HepG2 (cell line): ENCODE data around the gene TBCD. TPM values are rescaled to one million over a fixed set of nuclear protein-coding genes. Genes with fewer than 3 reads are reported as not detected.

Experiments used
- ATAD3A ChIP-seq: sonication (generic); formaldehyde crosslinking; IDR thresholded peaks from 2 replicates; pipeline ENCODE4 v1.4.0; 2020; ENCODE audit warnings: missing genetic modification reagents
- CREM ChIP-seq, 2 experiments: sonication (generic) in 1 of 2; formaldehyde crosslinking in 1 of 2; IDR thresholded peaks; 2 replicates each; pipeline versions ENCODE4 v1.4.0 to v1.6.1; 2016 to 2020; ENCODE audit warnings: antibody characterized with exemption in 1 of 2, mild to moderate bottlenecking in 1 of 2, missing genetic modification reagents in 1 of 2
- GPBP1L1 ChIP-seq: sonication (generic); formaldehyde crosslinking; IDR thresholded peaks from 2 replicates; pipeline ENCODE4 v1.5.0; 2020; ENCODE audit warnings: mild to moderate bottlenecking, missing genetic modification reagents
- MEIS1 ChIP-seq: sonication (generic); formaldehyde crosslinking; IDR thresholded peaks from 2 replicates; pipeline ENCODE4 v1.9.0; 2021; ENCODE audit warnings: mild to moderate bottlenecking, missing genetic modification reagents, moderate library complexity, borderline replicate concordance
- PAX8 ChIP-seq: sonication (generic); formaldehyde crosslinking; IDR thresholded peaks from 2 replicates; pipeline ENCODE4 v1.8.0; 2022; ENCODE audit warnings: mild to moderate bottlenecking, missing genetic modification reagents, borderline replicate concordance
- SPEN ChIP-seq: sonication (generic); formaldehyde crosslinking; IDR thresholded peaks from 2 replicates; pipeline ENCODE4 v1.5.1; 2020; ENCODE audit warnings: low read depth, mild to moderate bottlenecking, missing genetic modification reagents
- ZFAT ChIP-seq: sonication (generic); formaldehyde crosslinking; conservative IDR thresholded peaks from 2 replicates; pipeline ENCODE4 v1.8.1; 2023; ENCODE audit warnings: missing genetic modification reagents, inconsistent platforms
- ZMYM3 ChIP-seq: sonication (generic); formaldehyde crosslinking; IDR thresholded peaks from 2 replicates; pipeline ENCODE4 v1.5.1; 2020; ENCODE audit warnings: mild to moderate bottlenecking, missing genetic modification reagents
- ZNF136 ChIP-seq: sonication (generic); formaldehyde crosslinking; IDR thresholded peaks from 2 replicates; pipeline ENCODE4 v1.8.1; 2022; ENCODE audit warnings: low read depth, mild to moderate bottlenecking, moderate library complexity, missing genetic modification reagents
- ZNF264 ChIP-seq: sonication (generic); formaldehyde crosslinking; IDR thresholded peaks from 2 replicates; pipeline ENCODE4 v1.4.0; 2020; ENCODE audit warnings: missing genetic modification reagents
- ZNF280D ChIP-seq: sonication (generic); formaldehyde crosslinking; IDR thresholded peaks from 2 replicates; pipeline ENCODE4 v1.5.1; 2020; ENCODE audit warnings: mild to moderate bottlenecking, missing genetic modification reagents
- ZNF33A ChIP-seq: sonication (generic); formaldehyde crosslinking; IDR thresholded peaks from 2 replicates; pipeline ENCODE4 v1.5.1; 2020; ENCODE audit warnings: missing genetic modification reagents, mild to moderate bottlenecking, moderate library complexity, borderline replicate concordance
- ZNF597 ChIP-seq: sonication (generic); formaldehyde crosslinking; IDR thresholded peaks from 2 replicates; pipeline ENCODE4 v1.5.0; 2020; ENCODE audit warnings: missing genetic modification reagents
- ZNF75D ChIP-seq: sonication (generic); formaldehyde crosslinking; IDR thresholded peaks from 2 replicates; pipeline ENCODE4 v1.8.1; 2023; ENCODE audit warnings: missing genetic modification reagents, mild to moderate bottlenecking, borderline replicate concordance
- polyA plus RNA-seq, 8 experiments: library from polyadenylated mRNA; depleted of rRNA in 3 of 8; stranded (reverse) in 7 of 8; unstranded in 1 of 8; fragments of >200 nt; fragmentation: Illumina TruSeq in 4 of 8; extraction: Trizol in 4 of 8; gene quantifications; 2 replicates each; pipeline versions ENCODE4 v1.2.1 to v1.2.3, GENCODE V29; 2011 to 2016; ENCODE audit warnings: low read depth in 4 of 8, missing spikeins in 1 of 8, mixed read lengths in 1 of 8; ENCODE audit not compliant: insufficient read depth in 1 of 8
- total RNA-seq, 5 experiments: library from RNA; depleted of rRNA; stranded (reverse); fragments of >200 nt; fragmentation: Illumina TruSeq; extraction: Trizol; gene quantifications; 2 replicates each; pipeline ENCODE4 v1.2.3, GENCODE V29; 2016; ENCODE audit warnings: low read depth in 1 of 5
- TF ChIP-seq, protein P1 (sequence below): sonication (generic); formaldehyde crosslinking; IDR thresholded peaks from 2 replicates; pipeline ENCODE4 v1.8.0; 2022; ENCODE audit warnings: mild to moderate bottlenecking, missing genetic modification reagents
- TF ChIP-seq, protein P2 (sequence below): sonication (generic); formaldehyde crosslinking; conservative IDR thresholded peaks from 2 replicates; pipeline ENCODE4 v1.8.0; 2022; ENCODE audit warnings: mild to moderate bottlenecking, moderate library complexity, missing genetic modification reagents
- TF ChIP-seq, protein P3 (sequence below): sonication (generic); formaldehyde crosslinking; IDR thresholded peaks from 2 replicates; pipeline ENCODE4 v1.4.0; 2020; ENCODE audit warnings: mild to moderate bottlenecking, missing genetic modification reagents

Gene TBCD
- total and polyA plus RNA-seq, 2 of the 13 experiments (the other 11 are each of a cell fraction or from before 2014, with no cell fraction given): 33.9 to 54.8 TPM

- TF ChIP-seq SPEN (CRISPR knock-in tag) (peak; percentile 40; the same call in 1 of the 2 replicates), CREM (IDR thresholded peaks at IDR 0.05) (no peak), CREM (CRISPR knock-in tag; IDR thresholded peaks at IDR 0.05) (no peak), GPBP1L1 (CRISPR knock-in tag) (no peak), ZNF597 (CRISPR knock-in tag) (no peak), ZNF280D (CRISPR knock-in tag) (0 out of 2 replicates have a peak, but pooled peaks have one; percentile 30), ZNF136 (no peak), ZNF33A (CRISPR knock-in tag) (no peak), ZFAT (CRISPR knock-in tag) (no peak), ZNF264 (CRISPR knock-in tag) (no peak), ZMYM3 (CRISPR knock-in tag) (no peak), ATAD3A (CRISPR knock-in tag) (no peak), PAX8 (CRISPR knock-in tag) (no peak), MEIS1 (no peak), ZNF75D (CRISPR knock-in tag) (no peak)
- TF ChIP-seq, protein P1, sequence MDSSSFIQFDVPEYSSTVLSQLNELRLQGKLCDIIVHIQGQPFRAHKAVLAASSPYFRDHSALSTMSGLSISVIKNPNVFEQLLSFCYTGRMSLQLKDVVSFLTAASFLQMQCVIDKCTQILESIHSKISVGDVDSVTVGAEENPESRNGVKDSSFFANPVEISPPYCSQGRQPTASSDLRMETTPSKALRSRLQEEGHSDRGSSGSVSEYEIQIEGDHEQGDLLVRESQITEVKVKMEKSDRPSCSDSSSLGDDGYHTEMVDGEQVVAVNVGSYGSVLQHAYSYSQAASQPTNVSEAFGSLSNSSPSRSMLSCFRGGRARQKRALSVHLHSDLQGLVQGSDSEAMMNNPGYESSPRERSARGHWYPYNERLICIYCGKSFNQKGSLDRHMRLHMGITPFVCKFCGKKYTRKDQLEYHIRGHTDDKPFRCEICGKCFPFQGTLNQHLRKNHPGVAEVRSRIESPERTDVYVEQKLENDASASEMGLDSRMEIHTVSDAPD: no peak
- TF ChIP-seq, protein P2, sequence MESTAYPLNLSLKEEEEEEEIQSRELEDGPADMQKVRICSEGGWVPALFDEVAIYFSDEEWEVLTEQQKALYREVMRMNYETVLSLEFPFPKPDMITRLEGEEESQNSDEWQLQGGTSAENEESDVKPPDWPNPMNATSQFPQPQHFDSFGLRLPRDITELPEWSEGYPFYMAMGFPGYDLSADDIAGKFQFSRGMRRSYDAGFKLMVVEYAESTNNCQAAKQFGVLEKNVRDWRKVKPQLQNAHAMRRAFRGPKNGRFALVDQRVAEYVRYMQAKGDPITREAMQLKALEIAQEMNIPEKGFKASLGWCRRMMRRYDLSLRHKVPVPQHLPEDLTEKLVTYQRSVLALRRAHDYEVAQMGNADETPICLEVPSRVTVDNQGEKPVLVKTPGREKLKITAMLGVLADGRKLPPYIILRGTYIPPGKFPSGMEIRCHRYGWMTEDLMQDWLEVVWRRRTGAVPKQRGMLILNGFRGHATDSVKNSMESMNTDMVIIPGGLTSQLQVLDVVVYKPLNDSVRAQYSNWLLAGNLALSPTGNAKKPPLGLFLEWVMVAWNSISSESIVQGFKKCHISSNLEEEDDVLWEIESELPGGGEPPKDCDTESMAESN (CRISPR knock-in tag): 0 out of 2 replicates have a peak, but pooled peaks have one; percentile 39
- TF ChIP-seq, protein P3, sequence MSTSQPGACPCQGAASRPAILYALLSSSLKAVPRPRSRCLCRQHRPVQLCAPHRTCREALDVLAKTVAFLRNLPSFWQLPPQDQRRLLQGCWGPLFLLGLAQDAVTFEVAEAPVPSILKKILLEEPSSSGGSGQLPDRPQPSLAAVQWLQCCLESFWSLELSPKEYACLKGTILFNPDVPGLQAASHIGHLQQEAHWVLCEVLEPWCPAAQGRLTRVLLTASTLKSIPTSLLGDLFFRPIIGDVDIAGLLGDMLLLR (CRISPR knock-in tag): 0 out of 2 replicates have a peak, but pooled peaks have one; percentile 65
Measured at GRCh38 chr17:82775001-82775823, 23.3 kb downstream of the TBCD start (continued).
